ENCODE data around the gene LHX1. TPM values are rescaled to one million over a fixed set of nuclear protein-coding genes. Genes with fewer than 3 reads are reported as not detected.

LHX1 gene
- total and polyA plus RNA-seq, 11 donors: not detected

- peaks cover 0 to 12% (median 0%) of the 10 kb centered on the region in 12 donors for H3K4me1 ChIP-seq
- no peaks in the 10 kb centered on the region for H3K36me3 ChIP-seq
- no peak overlapping the region for H3K4me3 ChIP-seq
- peak in 1 of 5 donors; percentile 10 for DNase-seq
- H3K9me3 ChIP-seq: no peaks in the 10 kb centered on the region
- intact Hi-C loops (cut with DNase I): no loop called here
- peaks cover 16 to 98% (median 66%) of the 10 kb centered on the region in 9 donors for H3K27me3 ChIP-seq
- ATAC-seq: no peak
- TF ChIP-seq POLR2A (IDR thresholded peaks at IDR 0.05): no peak
- TF ChIP-seq CTCF (IDR thresholded peaks at IDR 0.05): no peak
- 39 to 63% (median 56%) methylated on average over 3 to 5 of the region's 5 CpGs for WGBS, 4 donors
- H3K27ac ChIP-seq: no peak overlapping the region
These were observed 13.5 kb upstream of the LHX1 start for GRCh38 chr17:36923814-36924221.

GRCh38 chr17:36926226-36926625, 11.0 kb upstream of the LHX1 start:
- DNase-seq (no peak), ATAC-seq (no peak)
- H3K27ac ChIP-seq: no peak overlapping the region
- H3K4me1 ChIP-seq: peaks cover 0 to 12% (median 0%) of the 10 kb centered on the region in 12 donors
- intact Hi-C loops (cut with DNase I): no loop called here
- no peak overlapping the region for H3K4me3 ChIP-seq
- WGBS, 4 donors: 71 to 78% (median 71%) methylated on average over 3 of the region's 3 CpGs
- no peak for TF ChIP-seq POLR2A (IDR thresholded peaks at IDR 0.05)
- TF ChIP-seq CTCF (IDR thresholded peaks at IDR 0.05): no peak
- H3K27me3 ChIP-seq: peaks cover 33 to 98% (median 69%) of the 10 kb centered on the region in 9 donors
- H3K9me3 ChIP-seq: no peaks in the 10 kb centered on the region
- H3K36me3 ChIP-seq: no peaks in the 10 kb centered on the region

GRCh38 chr17:36926701-36927100, 10.6 kb upstream of the LHX1 start:
- Histone ChIP-seq H3K4me1 (peaks cover 0 to 14% (median under 1%) of the 10 kb centered on the region in 12 donors), H3K9me3 (no peaks in the 10 kb centered on the region), H3K27me3 (peaks cover 37 to 98% (median 71%) of the 10 kb centered on the region in 9 donors), H3K4me3 (no peak overlapping the region), H3K27ac (no peak overlapping the region), H3K36me3 (no peaks in the 10 kb centered on the region)
- TF ChIP-seq CTCF (IDR thresholded peaks at IDR 0.05): no peak
- TF ChIP-seq POLR2A (IDR thresholded peaks at IDR 0.05): no peak
- DNase-seq (no peak), ATAC-seq (no peak)
- WGBS, 4 donors: 77 to 89% (median 79%) methylated on average over 2 of the region's 2 CpGs
- intact Hi-C loops (cut with DNase I): no loop called here

GRCh38 chr17:36928471-36929345, 8.6 kb upstream of the LHX1 start:
- peaks cover 54 to 99% (median 79%) of the 10 kb centered on the region in 9 donors for H3K27me3 ChIP-seq
- TF ChIP-seq POLR2A (IDR thresholded peaks at IDR 0.05) (no peak), CTCF (IDR thresholded peaks at IDR 0.05) (no peak)
- peak overlapping the region in 1 of 12 donors; percentile 38 for H3K4me3 ChIP-seq
- intact Hi-C loops (cut with DNase I): no loop called here
- no peak for ATAC-seq
- peaks cover 0 to 32% (median 14%) of the 10 kb centered on the region in 12 donors for H3K4me1 ChIP-seq
- no peaks in the 10 kb centered on the region for H3K9me3 ChIP-seq
- H3K36me3 ChIP-seq: no peaks in the 10 kb centered on the region
- DNase-seq: peak in 1 of 5 donors; percentile 28
- H3K27ac ChIP-seq: no peak overlapping the region
- WGBS, 4 donors: 51 to 59% (median 54%) methylated on average over 13 of the region's 13 CpGs
